MM.1S (cell line): ENCODE results near the gene MPRIP.

Experiments
- DNase-seq: peaks from one replicate; pipeline ENCODE4 v3.0.0-alpha.2; 2015
- H2AFZ ChIP-seq: fragments of 300-600 bp; sonication (generic); 2 replicates; pipeline ENCODE4 v1.6.0; 2016; ENCODE audit warnings: antibody characterized with exemption, low read length
- H3F3A ChIP-seq: fragments of 300-600 bp; sonication (generic); 2 replicates; pipeline ENCODE4 v1.6.1; 2016; ENCODE audit warnings: mild to moderate bottlenecking, antibody characterized with exemption, low read length, moderate library complexity, mixed read lengths; ENCODE audit not compliant: insufficient read depth
- H3K27ac ChIP-seq: fragments of 300-600 bp; sonication (generic); 2 replicates; pipeline ENCODE4 v1.5.1; 2016; ENCODE audit warnings: mild to moderate bottlenecking, low read length
- H3K27me3 ChIP-seq: fragments of 300-600 bp; sonication (generic); replicated peaks from 2 replicates; pipeline ENCODE4 v1.6.0; 2016; ENCODE audit warnings: low read length; ENCODE audit not compliant: insufficient read depth
- H3K36me3 ChIP-seq: fragments of 300-600 bp; sonication (generic); replicated peaks from 2 replicates; pipeline ENCODE4 v1.6.1; 2016; ENCODE audit warnings: mild to moderate bottlenecking, low read length, mixed read lengths; ENCODE audit not compliant: insufficient read depth
- H3K4me1 ChIP-seq: fragments of 300-600 bp; sonication (generic); 2 replicates; pipeline ENCODE4 v1.6.1; 2016; ENCODE audit warnings: low read length, mixed read lengths
- H3K4me2 ChIP-seq: fragments of 300-600 bp; sonication (generic); 2 replicates; pipeline ENCODE4 v1.6.0; 2016; ENCODE audit warnings: low read depth, low read length
- H3K4me3 ChIP-seq: fragments of 300-600 bp; sonication (generic); 2 replicates; pipeline ENCODE4 v1.5.1; 2016; ENCODE audit warnings: low read length, mixed read lengths
- H3K79me2 ChIP-seq: fragments of 300-600 bp; sonication (generic); 2 replicates; pipeline ENCODE4 v1.6.1; 2016; ENCODE audit warnings: mixed run types, low read length, mixed read lengths
- H3K9ac ChIP-seq: fragments of 300-600 bp; sonication (generic); 2 replicates; pipeline ENCODE4 v1.6.1; 2016; ENCODE audit warnings: low read length, mixed read lengths
- H3K9me2 ChIP-seq: fragments of 300-600 bp; sonication (generic); replicated peaks from 2 replicates; pipeline ENCODE4 v1.6.1; 2016; ENCODE audit warnings: mild to moderate bottlenecking, low read length, mixed read lengths; ENCODE audit not compliant: insufficient read depth
- H3K9me3 ChIP-seq: fragments of 300-600 bp; sonication (generic); replicated peaks from 2 replicates; pipeline ENCODE4 v1.6.1; 2016; ENCODE audit warnings: mild to moderate bottlenecking, low read length, mixed read lengths; ENCODE audit not compliant: insufficient read depth
- H4K20me1 ChIP-seq: fragments of 300-600 bp; sonication (generic); 2 replicates; pipeline ENCODE4 v1.6.1; 2016; ENCODE audit warnings: mild to moderate bottlenecking, low read length, moderate library complexity, mixed read lengths; ENCODE audit not compliant: insufficient read depth
- CTCF ChIP-seq: fragments of 300-600 bp; sonication (generic); IDR thresholded peaks from 2 replicates; pipeline ENCODE4 v1.5.1; 2016; ENCODE audit warnings: antibody characterized with exemption, low read length, mixed read lengths
- EZH2 ChIP-seq: fragments of 300-600 bp; sonication (generic); optimal IDR thresholded peaks from 2 replicates; pipeline ENCODE3; 2017; ENCODE audit warnings: low read depth, mild to moderate bottlenecking, antibody characterized with exemption, low read length, mixed read lengths
- EZH2phosphoT487 ChIP-seq: fragments of 300-600 bp; sonication (generic); IDR thresholded peaks from 2 replicates; pipeline ENCODE4 v1.6.1; 2018; ENCODE audit warnings: antibody characterized with exemption, low read length

MPRIP gene

GRCh38 chr17:17091276-17091675 lies 49.0 kb downstream of the MPRIP start:
- Histone ChIP-seq H3F3A (no peaks in the 10 kb centered on the region), H3K27me3 (no peaks in the 10 kb centered on the region), H2AFZ (no peak overlapping the region), H3K9ac (no peak overlapping the region), H3K4me3 (no peak overlapping the region), H3K9me2 (no peaks in the 10 kb centered on the region), H3K79me2 (peaks cover 86% of the 10 kb centered on the region), H3K27ac (no peak overlapping the region), H3K9me3 (no peaks in the 10 kb centered on the region), H3K36me3 (no peaks in the 10 kb centered on the region), H4K20me1 (no peaks in the 10 kb centered on the region; the same call in 1 of the 2 replicates), H3K4me2 (no peak overlapping the region), H3K4me1 (no peaks in the 10 kb centered on the region)
- no peak for DNase-seq
- no peak for TF ChIP-seq EZH2
- no peak for TF ChIP-seq CTCF
- no peak for TF ChIP-seq EZH2phosphoT487

GRCh38 chr17:17091856-17092756 lies 49.8 kb downstream of the MPRIP start:
- Histone ChIP-seq H3K79me2 (peaks cover 84% of the 10 kb centered on the region), H3F3A (no peaks in the 10 kb centered on the region), H3K36me3 (no peaks in the 10 kb centered on the region), H4K20me1 (no peaks in the 10 kb centered on the region; the same call in 1 of the 2 replicates), H3K9me3 (no peaks in the 10 kb centered on the region), H2AFZ (no peak overlapping the region), H3K27me3 (no peaks in the 10 kb centered on the region), H3K9ac (no peak overlapping the region), H3K4me1 (no peaks in the 10 kb centered on the region), H3K4me3 (no peak overlapping the region), H3K27ac (no peak overlapping the region), H3K9me2 (no peaks in the 10 kb centered on the region), H3K4me2 (no peak overlapping the region)
- no peak for TF ChIP-seq CTCF
- TF ChIP-seq EZH2phosphoT487 = no peak
- TF ChIP-seq EZH2 = no peak
- DNase-seq = no peak

GRCh38 chr17:17093764-17094163 lies 51.5 kb downstream of the MPRIP start:
- Histone ChIP-seq H3K27me3 (no peaks in the 10 kb centered on the region), H2AFZ (no peak overlapping the region), H3K4me3 (no peak overlapping the region), H3K79me2 (peaks cover 80% of the 10 kb centered on the region), H3K4me1 (no peaks in the 10 kb centered on the region), H3K9me2 (no peaks in the 10 kb centered on the region), H3K4me2 (no peak overlapping the region), H4K20me1 (no peaks in the 10 kb centered on the region; the same call in 1 of the 2 replicates), H3K27ac (no peak overlapping the region), H3K9me3 (no peaks in the 10 kb centered on the region), H3F3A (no peaks in the 10 kb centered on the region), H3K9ac (no peak overlapping the region), H3K36me3 (no peaks in the 10 kb centered on the region)
- no peak for DNase-seq
- TF ChIP-seq EZH2 = no peak
- TF ChIP-seq EZH2phosphoT487 = no peak
- TF ChIP-seq CTCF = no peak
